Left ventricle myocardium superior (tissue), 1 donor: ENCODE data around the gene NXPH1. TPM values are rescaled to one million over a fixed set of nuclear protein-coding genes. Genes with fewer than 3 reads are reported as not detected.

Experiments used
- ATAC-seq: fragments of 200-7000 bp; cut with Tn5 transposase; one replicate; pipeline ENCODE4 v1.9.1; 2020; ENCODE audit warnings: mild to moderate bottlenecking, moderate library complexity
- DNase-seq: peaks from one replicate; pipeline ENCODE4 v3.0.0-alpha.2; 2020
- intact Hi-C: fragments of 100-400 bp; cut with micrococcal nuclease; formaldehyde crosslinking; loops from one replicate; pipeline ENCODE4 v1.11.0; 2022
- total RNA-seq: library from RNA; stranded (reverse); fragmentation: NEBNext Ultra II Directional; extraction: Animal tissue kit (Norgen Biotek cat#: 25700); gene quantifications from one replicate; pipeline ENCODE4 v1.2.1, GENCODE V29; 2021
- donor health status: DM: no; HTN: yes; CAD: no; lungs with severe emphysema.

The NXPH1 gene
- total RNA-seq, 1 donor from 2014 or later = not detected

DNA sequence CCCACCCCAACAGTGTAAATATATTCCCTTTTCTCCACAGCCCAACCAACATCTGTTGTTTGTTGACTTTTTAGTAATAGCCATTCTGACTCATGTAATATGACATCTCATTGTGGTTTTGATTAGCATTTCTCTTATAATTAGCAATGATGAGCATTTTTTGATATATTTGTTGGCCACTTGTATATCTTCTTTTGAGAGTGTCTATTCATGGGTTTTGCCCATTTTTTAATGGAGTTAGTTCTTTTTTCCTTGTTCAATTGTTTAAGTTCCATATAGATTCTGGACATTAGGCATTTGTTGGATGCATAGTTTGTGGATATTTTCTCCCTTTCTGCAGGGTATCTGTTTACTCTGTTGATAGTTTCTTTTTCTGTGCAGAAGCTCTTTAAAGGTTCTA, 340.1 kb downstream of the NXPH1 start:
- DNase-seq = no peak
- no peak for ATAC-seq
- intact Hi-C loops = no loop called here

DNA sequence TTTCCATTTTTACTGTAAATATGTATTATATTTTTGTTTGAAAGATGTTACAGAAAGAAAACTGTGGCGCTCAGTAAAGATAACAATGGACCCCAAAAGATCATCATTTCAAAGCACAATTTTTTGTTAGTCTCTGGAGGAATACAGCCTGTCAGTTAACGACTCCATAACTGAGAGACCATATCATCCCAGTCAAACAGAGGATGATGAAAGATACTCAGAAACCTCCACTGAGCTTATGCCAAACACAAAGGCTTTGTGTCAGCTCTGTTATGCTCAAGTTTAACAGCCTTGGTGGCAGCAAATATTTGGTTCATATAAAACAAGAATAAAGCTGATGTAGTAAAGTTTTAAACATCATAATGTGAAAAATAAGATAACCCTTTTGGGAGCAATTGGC, 345.1 kb downstream of the NXPH1 start:
- no peak for ATAC-seq
- intact Hi-C loops = no loop called here
- no peak for DNase-seq

DNA sequence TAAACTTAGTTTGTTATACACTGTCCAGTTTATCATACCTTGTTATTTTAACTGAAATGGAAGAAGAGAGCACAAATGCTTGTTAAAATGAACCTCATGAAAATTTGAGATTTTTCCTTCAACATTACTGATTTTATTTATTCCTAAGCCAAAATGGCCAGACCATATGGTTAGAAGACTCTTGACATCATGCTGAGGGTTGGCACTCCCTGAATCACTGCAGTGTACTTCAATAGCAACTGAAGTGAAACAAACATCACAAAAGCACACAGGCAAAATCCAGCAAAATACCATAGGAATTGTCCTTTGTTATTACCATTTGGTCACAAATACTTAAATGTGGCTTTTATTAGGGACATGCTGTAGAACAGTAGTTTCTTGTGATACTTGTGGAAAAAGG, 347.8 kb downstream of the NXPH1 start:
- intact Hi-C loops = no loop called here
- ATAC-seq = no peak
- DNase-seq = no peak

DNA sequence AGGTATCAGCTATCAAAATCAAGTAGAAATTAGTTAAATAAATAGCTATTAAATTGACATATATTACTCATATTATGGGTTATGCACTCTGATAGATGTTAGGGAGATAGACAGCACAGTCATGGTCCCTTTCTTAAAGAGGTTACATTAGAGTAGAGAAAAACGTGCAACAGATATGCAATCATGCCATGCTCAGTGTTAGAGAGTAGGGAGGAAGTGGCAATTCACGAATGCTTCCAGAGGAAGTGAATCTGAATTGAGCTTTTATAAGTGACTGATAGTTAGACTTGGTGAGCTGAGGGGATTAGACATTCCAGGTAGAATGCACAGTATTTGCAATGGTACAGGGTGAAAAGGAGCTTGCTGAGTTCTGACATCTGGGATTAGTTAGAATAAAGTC, 349.8 kb downstream of the NXPH1 start:
- ATAC-seq (no peak), DNase-seq (no peak)
- intact Hi-C loops = no loop called here

DNA sequence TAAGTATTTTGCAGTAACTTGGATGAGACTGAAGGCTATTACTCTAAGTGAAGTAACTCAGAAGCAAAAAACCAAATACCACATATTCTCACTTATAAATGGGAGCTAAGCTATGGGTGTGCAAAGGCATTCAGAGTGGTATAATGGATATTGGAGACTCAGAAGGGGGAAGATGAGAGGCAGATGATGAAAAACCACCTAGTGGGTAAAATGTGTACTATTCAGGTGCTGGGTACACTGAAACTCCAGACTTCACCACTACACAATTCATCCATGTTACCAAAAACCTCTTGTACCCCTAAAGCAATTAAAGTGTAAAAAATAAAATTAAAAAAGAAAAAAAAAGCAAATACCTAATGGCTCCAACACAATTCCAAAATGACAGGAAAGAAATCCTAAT, 351.7 kb downstream of the NXPH1 start:
- no peak for DNase-seq
- ATAC-seq = no peak
- intact Hi-C loops = no loop called here

DNA sequence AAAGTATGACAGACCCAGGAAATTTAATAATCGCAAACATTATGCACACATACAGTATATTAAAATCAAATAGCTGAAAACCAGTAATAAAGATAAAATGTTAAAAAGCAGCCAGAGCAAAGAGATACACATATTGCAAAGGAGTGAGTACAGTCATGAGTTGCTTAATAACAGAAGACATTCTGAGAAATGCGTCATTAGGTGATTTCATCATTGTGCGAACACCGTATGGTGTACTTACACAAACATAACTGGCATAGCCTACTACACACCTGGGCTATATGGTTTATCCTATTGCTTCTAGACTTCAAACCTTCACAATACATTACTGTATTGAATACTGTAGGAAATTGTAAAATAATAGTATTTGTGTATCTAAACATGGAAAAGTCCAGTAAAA, 367.6 kb downstream of the NXPH1 start:
- intact Hi-C loops = no loop called here
- no peak for DNase-seq
- ATAC-seq = no peak

Other genes with a start within 250 kb of the NXPH1 start
- 51.0 TPM for gene ICA1, start 171.4 kb upstream of the NXPH1 start, total RNA-seq